WI38 (cell line): Measurements from ENCODE around the gene KIF21A.

Experiments used
- H3K4me3 ChIP-seq: 2 replicates; pipeline ENCODE4 v1.5.1; 2011; ENCODE audit warnings: low read depth, mild to moderate bottlenecking, control low read depth, low read length
- CTCF ChIP-seq: IDR thresholded peaks from 2 replicates; pipeline ENCODE4 v1.5.1; 2012; ENCODE audit warnings: low read depth, mild to moderate bottlenecking, control low read depth, low read length

The KIF21A gene

GRCh38 chr12:39467432-39467870 lies 24.5 kb upstream of the KIF21A start:
- no peak for TF ChIP-seq CTCF
- H3K4me3 ChIP-seq = no peak overlapping the region

GRCh38 chr12:39464976-39465695 lies 22.2 kb upstream of the KIF21A start:
- no peak overlapping the region for H3K4me3 ChIP-seq
- TF ChIP-seq CTCF = no peak

GRCh38 chr12:39461059-39461458 lies 18.1 kb upstream of the KIF21A start:
- H3K4me3 ChIP-seq = no peak overlapping the region
- no peak for TF ChIP-seq CTCF

- TF ChIP-seq CTCF = no peak
- H3K4me3 ChIP-seq = no peak overlapping the region
These were observed 16.1 kb upstream of the KIF21A start for GRCh38 chr12:39459027-39459434.

- H3K4me3 ChIP-seq = no peak overlapping the region
- no peak for TF ChIP-seq CTCF
These were observed 9.1 kb upstream of the KIF21A start for GRCh38 chr12:39451977-39452376.

- no peak overlapping the region for H3K4me3 ChIP-seq
- TF ChIP-seq CTCF = no peak
These were observed 5.1 kb upstream of the KIF21A start for GRCh38 chr12:39448038-39448437.

- no peak for TF ChIP-seq CTCF
- no peak overlapping the region; the same call in 1 of the 2 replicates for H3K4me3 ChIP-seq
These were observed 949 bp upstream of the KIF21A start for GRCh38 chr12:39443929-39444209.
